Measurements from ENCODE around the gene LOXHD1. TPM values are rescaled to one million over a fixed set of nuclear protein-coding genes. Genes with fewer than 3 reads are reported as not detected.

The LOXHD1 gene
- polyA plus RNA-seq, 12 donors, result 1.2 to 3.6 (median 2.1) TPM; not detected in 1

GRCh38 chr18:46481048-46481846 is 175.8 kb downstream of the LOXHD1 start:
- peak; percentile 68 for DNase-seq

GRCh38 chr18:46480226-46480625 is 176.8 kb downstream of the LOXHD1 start:
- peak; percentile 76 for DNase-seq

- DNase-seq, result no peak
These were observed 178.2 kb downstream of the LOXHD1 start for GRCh38 chr18:46478796-46479195.

GRCh38 chr18:46477425-46478011 is 179.5 kb downstream of the LOXHD1 start:
- DNase-seq, result no peak

GRCh38 chr18:46475390-46475752 is 181.6 kb downstream of the LOXHD1 start:
- no peak for DNase-seq

GRCh38 chr18:46474487-46475389 is 182.3 kb downstream of the LOXHD1 start:
- no peak for DNase-seq

- no peak for DNase-seq
These were observed 185.1 kb downstream of the LOXHD1 start for GRCh38 chr18:46471809-46472498.

- no peak for DNase-seq
These were observed 186.3 kb downstream of the LOXHD1 start for GRCh38 chr18:46470714-46471113.

- no peak for DNase-seq
These were observed 187.7 kb downstream of the LOXHD1 start for GRCh38 chr18:46469186-46469915.

GRCh38 chr18:46468426-46469180 is 188.4 kb downstream of the LOXHD1 start:
- DNase-seq, result no peak

- no peak for DNase-seq
These were observed 190.5 kb downstream of the LOXHD1 start for GRCh38 chr18:46466234-46467160.

- DNase-seq, result no peak
These were observed 191.9 kb downstream of the LOXHD1 start for GRCh38 chr18:46464926-46465655.

- no peak for DNase-seq
These were observed 194.5 kb downstream of the LOXHD1 start for GRCh38 chr18:46462523-46462922.

GRCh38 chr18:46461993-46462392 is 195.0 kb downstream of the LOXHD1 start:
- no peak for DNase-seq

GRCh38 chr18:46460754-46461153 is 196.3 kb downstream of the LOXHD1 start:
- no peak for DNase-seq

GRCh38 chr18:46459789-46460455 is 197.1 kb downstream of the LOXHD1 start:
- DNase-seq, result no peak

GRCh38 chr18:46458472-46458871 is 198.5 kb downstream of the LOXHD1 start:
- no peak for DNase-seq

- no peak for DNase-seq
These were observed 200.3 kb downstream of the LOXHD1 start for GRCh38 chr18:46456691-46457090.

All from muscle of arm (tissue), 12 donors.